Measurements from ENCODE around the gene TRIP6. TPM values are rescaled to one million over a fixed set of nuclear protein-coding genes. Genes with fewer than 3 reads are reported as not detected.
A peak's percentile ranks its signal among the peaks of the same experiment; 100 is the strongest.

TRIP6 gene
- total RNA-seq, 1 experiment from 2014 or later: 75.5 TPM

DNA sequence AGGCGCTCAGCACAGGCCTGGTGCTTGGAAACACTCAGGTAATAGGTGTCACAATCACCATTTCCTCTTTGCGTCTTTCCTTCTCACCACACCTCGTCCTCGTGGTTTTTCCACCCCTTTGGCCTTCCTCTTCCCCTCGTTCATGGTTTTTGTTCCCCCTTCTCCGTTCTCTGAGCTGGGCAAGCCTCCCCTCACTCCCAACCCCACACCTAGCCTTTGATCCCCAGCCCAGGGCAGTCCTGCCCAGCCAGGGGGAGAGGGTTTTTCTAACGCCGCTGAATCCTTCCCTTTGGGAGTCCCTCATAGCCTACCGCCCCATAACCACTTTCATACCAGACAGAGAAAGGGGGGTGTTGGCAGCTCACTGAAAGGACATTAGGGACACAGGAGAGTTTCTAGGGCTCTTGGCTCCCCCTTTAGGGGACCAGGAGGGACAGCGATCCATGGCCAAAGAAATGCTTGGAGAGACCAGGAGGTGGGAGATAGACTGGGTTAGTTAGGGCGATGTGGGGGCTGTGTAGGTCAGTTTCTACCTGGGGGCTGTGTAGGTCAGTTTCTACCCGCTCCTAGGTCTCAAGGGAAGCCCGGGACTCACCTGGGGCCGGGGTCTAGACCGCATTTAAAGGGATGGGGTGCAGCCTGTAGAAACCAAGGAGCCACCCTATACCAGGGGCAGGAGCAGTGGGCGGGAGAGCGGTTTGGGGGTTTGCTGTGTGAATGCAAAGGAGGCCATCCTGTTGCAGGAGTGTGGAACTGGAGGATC, 41.3 kb upstream of the TRIP6 start:
- H3K27ac Mint-ChIP-seq (ENCODE audit: unreplicated experiment): peak overlapping the region; percentile 50
- peak overlapping the region; percentile 89 for H3K4me3 Mint-ChIP-seq (ENCODE audit: unreplicated experiment)
- H3K9me3 Mint-ChIP-seq (ENCODE audit: unreplicated experiment): no peaks in the 10 kb centered on the region
- H3K4me1 Mint-ChIP-seq (ENCODE audit: low read depth, unreplicated experiment): peaks cover 15% of the 10 kb centered on the region
- BruUV-seq (replicated peaks): TSS peak; percentile 60
- peak; percentile 55 to 56 for DNase-seq
- TF ChIP-seq, protein P1, sequence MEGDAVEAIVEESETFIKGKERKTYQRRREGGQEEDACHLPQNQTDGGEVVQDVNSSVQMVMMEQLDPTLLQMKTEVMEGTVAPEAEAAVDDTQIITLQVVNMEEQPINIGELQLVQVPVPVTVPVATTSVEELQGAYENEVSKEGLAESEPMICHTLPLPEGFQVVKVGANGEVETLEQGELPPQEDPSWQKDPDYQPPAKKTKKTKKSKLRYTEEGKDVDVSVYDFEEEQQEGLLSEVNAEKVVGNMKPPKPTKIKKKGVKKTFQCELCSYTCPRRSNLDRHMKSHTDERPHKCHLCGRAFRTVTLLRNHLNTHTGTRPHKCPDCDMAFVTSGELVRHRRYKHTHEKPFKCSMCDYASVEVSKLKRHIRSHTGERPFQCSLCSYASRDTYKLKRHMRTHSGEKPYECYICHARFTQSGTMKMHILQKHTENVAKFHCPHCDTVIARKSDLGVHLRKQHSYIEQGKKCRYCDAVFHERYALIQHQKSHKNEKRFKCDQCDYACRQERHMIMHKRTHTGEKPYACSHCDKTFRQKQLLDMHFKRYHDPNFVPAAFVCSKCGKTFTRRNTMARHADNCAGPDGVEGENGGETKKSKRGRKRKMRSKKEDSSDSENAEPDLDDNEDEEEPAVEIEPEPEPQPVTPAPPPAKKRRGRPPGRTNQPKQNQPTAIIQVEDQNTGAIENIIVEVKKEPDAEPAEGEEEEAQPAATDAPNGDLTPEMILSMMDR (IDR thresholded peaks at IDR 0.05; ENCODE audit: insufficient read depth in 1 of 2, low read depth in 1 of 2, low read length in 1 of 2, severe bottlenecking in 1 of 2, unreplicated experiment in 1 of 2): peak; percentile 40 to 69
- ChIA-PET CTCF (interaction anchor here (0.6 to 3.8 kb wide), 8 partner anchors 11 to 389 kb away, joined by 3 to 51 read pairs (median 8); partner anchors contain the start of genes GNB2, POP7, PPP1R35 and SLC12A9), POLR2A (interaction anchor here (0.6 kb wide), 1 partner anchor 120 kb away, joined by 3 read pairs; the partner anchor contains the start of gene POP7)
- H3K36me3 ChIP-seq (ENCODE audit: control insufficient read depth, insufficient read depth, low read length): peaks cover 11% of the 10 kb centered on the region
- no peaks in the 10 kb centered on the region for H3K9me3 ChIP-seq
- peak overlapping the region; percentile 71 for H3K4me3 ChIP-seq (ENCODE audit: low read depth, low read length)
- no peaks in the 10 kb centered on the region for H3K27me3 Mint-ChIP-seq (ENCODE audit: insufficient read depth, unreplicated experiment)
- H3K4me1 ChIP-seq: peaks cover 16% of the 10 kb centered on the region
- H3K36me3 Mint-ChIP-seq (ENCODE audit: insufficient read depth, unreplicated experiment): peaks cover 65% of the 10 kb centered on the region
- intact Hi-C loops (cut with micrococcal nuclease; ENCODE audit: unreplicated experiment): loop anchor here (1.0 kb wide), 1 partner anchor 121 kb away; no protein-coding TSS in a partner anchor
- no peaks in the 10 kb centered on the region for H3K27me3 ChIP-seq (replicated peaks; ENCODE audit: control insufficient read depth, insufficient read depth, low read length)

DNA sequence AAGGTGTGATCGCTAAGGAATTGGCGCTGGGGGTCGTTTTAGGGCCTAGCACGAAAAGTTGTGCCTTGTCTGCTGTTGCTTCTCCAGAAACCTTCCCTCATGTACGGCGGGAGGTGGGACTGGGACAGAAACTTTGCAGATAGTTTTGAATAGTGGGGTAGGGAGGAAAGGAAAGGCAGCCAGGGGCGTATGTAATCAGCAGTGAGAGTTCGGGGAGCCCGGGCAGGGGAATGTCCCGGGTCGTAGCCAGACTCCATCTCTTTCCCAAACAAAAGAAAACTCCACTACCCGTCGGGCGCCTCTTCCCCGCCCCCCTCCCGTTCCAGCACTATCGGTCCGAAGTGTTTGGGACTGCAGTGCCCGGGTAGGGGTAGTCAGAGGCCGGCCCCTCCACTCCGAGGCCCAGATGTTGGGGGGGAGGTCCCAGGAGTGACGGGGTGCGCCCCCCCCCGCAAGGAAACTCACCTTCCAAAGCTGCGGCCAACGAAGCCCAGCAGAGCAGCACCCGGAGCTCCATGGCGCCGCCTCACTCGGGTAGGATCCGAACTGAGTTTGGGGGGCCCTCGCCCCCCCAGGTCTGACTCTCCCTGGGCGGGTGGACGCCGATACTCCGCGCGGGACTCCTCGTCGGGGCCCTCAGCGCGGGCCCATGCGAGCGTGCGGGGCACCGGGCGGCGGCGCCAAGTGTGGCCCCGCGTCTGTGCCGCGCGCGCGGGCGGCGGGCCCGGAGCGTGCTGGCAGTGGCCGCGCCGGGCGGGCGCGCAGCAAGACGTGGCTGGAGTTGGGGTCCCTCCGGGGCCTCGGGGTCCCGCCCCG, 40.5 kb upstream of the TRIP6 start:
- no peaks in the 10 kb centered on the region for H3K27me3 Mint-ChIP-seq (ENCODE audit: insufficient read depth, unreplicated experiment)
- H3K9me3 Mint-ChIP-seq (ENCODE audit: unreplicated experiment): no peaks in the 10 kb centered on the region
- H3K4me3 Mint-ChIP-seq (ENCODE audit: unreplicated experiment): peak overlapping the region; percentile 89
- no TSS peak for BruUV-seq (replicated peaks)
- TF ChIP-seq, protein P1 (IDR thresholded peaks at IDR 0.05; ENCODE audit: insufficient read depth in 1 of 2, low read depth in 1 of 2, low read length in 1 of 2, severe bottlenecking in 1 of 2, unreplicated experiment in 1 of 2): no peak
- ChIA-PET CTCF (interaction anchor here (0.6 to 3.8 kb wide), 23 partner anchors 8 to 356 kb away, joined by 3 to 51 read pairs (median 5); partner anchors contain the start of genes MOSPD3, POP7, SLC12A9 and SRRT), POLR2A (interaction anchor here (0.6 to 1.8 kb wide), 8 partner anchors 10 to 214 kb away, joined by 3 to 19 read pairs (median 12); partner anchors contain the start of genes MOSPD3, POP7, SLC12A9 and SRRT)
- peak overlapping the region; percentile 71 for H3K4me3 ChIP-seq (ENCODE audit: low read depth, low read length)
- peak in 1 of 2 experiments; percentile 18 for DNase-seq
- no peaks in the 10 kb centered on the region for H3K9me3 ChIP-seq
- peaks cover 11% of the 10 kb centered on the region for H3K36me3 ChIP-seq (ENCODE audit: control insufficient read depth, insufficient read depth, low read length)
- peaks cover 57% of the 10 kb centered on the region for H3K36me3 Mint-ChIP-seq (ENCODE audit: insufficient read depth, unreplicated experiment)
- intact Hi-C loops (cut with micrococcal nuclease; ENCODE audit: unreplicated experiment): loop anchor here (1.0 kb wide), 3 partner anchors 24 to 121 kb away; partner anchors contain the start of gene SLC12A9
- H3K4me1 ChIP-seq: peaks cover 23% of the 10 kb centered on the region
- no peaks in the 10 kb centered on the region for H3K27me3 ChIP-seq (replicated peaks; ENCODE audit: control insufficient read depth, insufficient read depth, low read length)
- H3K27ac Mint-ChIP-seq (ENCODE audit: unreplicated experiment): peak overlapping the region; percentile 50
- H3K4me1 Mint-ChIP-seq (ENCODE audit: low read depth, unreplicated experiment): peaks cover 20% of the 10 kb centered on the region
